Measurements from ENCODE around the gene TMEM207. TPM values are rescaled to one million over a fixed set of nuclear protein-coding genes. Genes with fewer than 3 reads are reported as not detected.

The TMEM207 gene
- total and polyA plus RNA-seq, 2 donors: not detected

GRCh38 chr3:190433626-190434025 is 16.1 kb downstream of the TMEM207 start:
- 89% methylated on average over 4 of the region's 4 CpGs for WGBS

GRCh38 chr3:190432216-190432615 is 17.5 kb downstream of the TMEM207 start:
- Histone ChIP-seq H3K36me3 (ENCODE audit: insufficient read depth) (no peaks in the 10 kb centered on the region), H3K4me1 (ENCODE audit: insufficient read depth) (no peaks in the 10 kb centered on the region), H3K4me3 (ENCODE audit: low read depth, low read length) (no peak overlapping the region), H3K27ac (ENCODE audit: low read depth) (no peak overlapping the region)
- DNase-seq (ENCODE audit: extremely low spot score): no peak

More at GRCh38 chr3:190433626-190434025, 16.1 kb downstream of the TMEM207 start:
- Histone ChIP-seq H3K4me3 (ENCODE audit: low read depth, low read length) (no peak overlapping the region), H3K36me3 (ENCODE audit: insufficient read depth) (no peaks in the 10 kb centered on the region), H3K4me1 (ENCODE audit: insufficient read depth) (no peaks in the 10 kb centered on the region), H3K27ac (ENCODE audit: low read depth) (no peak overlapping the region)
- no peak for DNase-seq (ENCODE audit: extremely low spot score)

DNA sequence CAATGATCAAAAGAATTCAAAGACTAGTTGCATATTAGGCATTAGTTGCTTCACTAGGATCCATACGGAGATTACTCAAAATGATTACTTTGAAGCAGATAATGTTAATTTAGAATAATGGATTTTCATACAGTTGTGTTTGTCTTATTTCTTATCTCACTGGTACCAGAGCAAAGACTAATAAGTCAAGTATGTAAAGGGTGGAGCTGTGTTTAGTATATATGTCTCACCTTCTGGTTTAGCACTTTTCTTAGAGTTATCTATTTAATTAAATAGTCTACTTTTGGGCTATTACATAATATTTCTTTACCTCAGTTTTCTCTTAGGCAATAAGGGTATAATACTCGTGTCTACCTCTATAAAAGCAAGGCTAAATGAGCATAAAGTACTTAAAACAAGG is 18.8 kb downstream of the TMEM207 start:
- WGBS: 60% methylated on average over 2 of the region's 2 CpGs
- no peak overlapping the region for H3K27ac ChIP-seq (ENCODE audit: low read depth)

GRCh38 chr3:190429681-190430080 is 20.0 kb downstream of the TMEM207 start:
- Histone ChIP-seq H3K4me1 (ENCODE audit: insufficient read depth) (no peaks in the 10 kb centered on the region), H3K4me3 (ENCODE audit: low read depth, low read length) (no peak overlapping the region), H3K36me3 (ENCODE audit: insufficient read depth) (no peaks in the 10 kb centered on the region), H3K27ac (ENCODE audit: low read depth) (no peak overlapping the region)
- no peak for DNase-seq (ENCODE audit: extremely low spot score)
- WGBS: 85% methylated on average over 2 of the region's 2 CpGs

More for the DNA sequence above, 18.8 kb downstream of the TMEM207 start:
- Histone ChIP-seq H3K4me1 (ENCODE audit: insufficient read depth) (no peaks in the 10 kb centered on the region), H3K36me3 (ENCODE audit: insufficient read depth) (no peaks in the 10 kb centered on the region), H3K4me3 (ENCODE audit: low read depth, low read length) (no peak overlapping the region)
- no peak for DNase-seq (ENCODE audit: extremely low spot score)

DNA sequence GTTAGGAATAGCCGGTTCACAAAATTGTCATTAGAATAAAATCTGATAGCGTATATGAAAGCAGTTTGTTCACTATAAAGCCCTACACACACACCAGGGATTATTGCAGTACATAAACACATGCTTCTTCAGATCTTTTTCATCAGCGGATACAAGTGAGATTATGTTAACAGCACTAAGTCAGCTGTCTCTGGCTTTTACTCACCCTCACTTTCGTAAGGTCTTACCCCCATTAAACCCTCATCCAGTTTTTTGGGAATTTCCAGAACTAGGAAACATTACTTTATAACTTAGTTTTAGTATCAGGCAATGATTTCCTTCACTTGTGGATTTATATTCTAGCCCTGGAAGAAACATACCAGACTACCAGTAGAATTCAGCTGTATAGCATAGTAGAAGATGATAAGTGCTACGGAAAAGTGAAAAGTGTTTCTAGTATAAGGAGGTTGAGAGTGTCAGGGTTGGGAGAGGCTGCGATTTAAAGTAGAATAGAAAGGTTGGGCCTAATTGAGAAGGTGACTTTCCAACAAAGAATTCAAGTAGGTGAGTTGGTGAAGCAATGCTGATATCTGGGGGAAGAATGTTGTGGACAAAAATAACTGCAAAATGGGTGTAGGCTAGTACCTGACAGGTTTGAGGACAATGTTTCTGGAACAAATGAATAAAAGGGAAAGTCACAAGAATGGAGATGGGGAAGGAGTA is 22.7 kb downstream of the TMEM207 start:
- no peak overlapping the region for H3K4me3 ChIP-seq (ENCODE audit: low read depth, low read length)
- no peak for DNase-seq (ENCODE audit: extremely low spot score)
- 45% methylated on average over 6 of the region's 6 CpGs for WGBS
- H3K27ac ChIP-seq (ENCODE audit: low read depth): no peak overlapping the region
- H3K36me3 ChIP-seq (ENCODE audit: insufficient read depth): no peaks in the 10 kb centered on the region
- no peaks in the 10 kb centered on the region for H3K4me1 ChIP-seq (ENCODE audit: insufficient read depth)

DNA sequence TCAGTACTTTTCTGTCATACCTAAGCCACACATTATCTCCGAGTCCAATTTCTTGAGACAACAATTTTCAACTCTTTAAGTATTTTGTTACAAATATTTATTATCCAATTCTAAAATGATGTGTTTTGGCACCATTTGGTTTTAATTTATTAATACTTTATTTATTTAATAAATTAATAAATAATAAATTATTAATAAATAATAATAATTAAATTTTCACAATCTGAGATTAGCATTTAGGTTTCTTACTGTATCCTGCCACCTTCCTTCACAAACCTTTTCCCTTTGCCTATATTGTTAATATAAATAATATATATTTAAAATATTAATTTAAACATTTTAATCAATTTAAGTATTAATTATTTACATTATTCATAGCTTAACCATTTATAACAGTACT is 23.9 kb downstream of the TMEM207 start:
- 92% methylated on average over 1 of the region's 1 CpG for WGBS
- no peaks in the 10 kb centered on the region for H3K4me1 ChIP-seq (ENCODE audit: insufficient read depth)
- no peaks in the 10 kb centered on the region for H3K36me3 ChIP-seq (ENCODE audit: insufficient read depth)
- no peak for DNase-seq (ENCODE audit: extremely low spot score)
- H3K27ac ChIP-seq (ENCODE audit: low read depth): no peak overlapping the region
- no peak overlapping the region for H3K4me3 ChIP-seq (ENCODE audit: low read depth, low read length)

DNA sequence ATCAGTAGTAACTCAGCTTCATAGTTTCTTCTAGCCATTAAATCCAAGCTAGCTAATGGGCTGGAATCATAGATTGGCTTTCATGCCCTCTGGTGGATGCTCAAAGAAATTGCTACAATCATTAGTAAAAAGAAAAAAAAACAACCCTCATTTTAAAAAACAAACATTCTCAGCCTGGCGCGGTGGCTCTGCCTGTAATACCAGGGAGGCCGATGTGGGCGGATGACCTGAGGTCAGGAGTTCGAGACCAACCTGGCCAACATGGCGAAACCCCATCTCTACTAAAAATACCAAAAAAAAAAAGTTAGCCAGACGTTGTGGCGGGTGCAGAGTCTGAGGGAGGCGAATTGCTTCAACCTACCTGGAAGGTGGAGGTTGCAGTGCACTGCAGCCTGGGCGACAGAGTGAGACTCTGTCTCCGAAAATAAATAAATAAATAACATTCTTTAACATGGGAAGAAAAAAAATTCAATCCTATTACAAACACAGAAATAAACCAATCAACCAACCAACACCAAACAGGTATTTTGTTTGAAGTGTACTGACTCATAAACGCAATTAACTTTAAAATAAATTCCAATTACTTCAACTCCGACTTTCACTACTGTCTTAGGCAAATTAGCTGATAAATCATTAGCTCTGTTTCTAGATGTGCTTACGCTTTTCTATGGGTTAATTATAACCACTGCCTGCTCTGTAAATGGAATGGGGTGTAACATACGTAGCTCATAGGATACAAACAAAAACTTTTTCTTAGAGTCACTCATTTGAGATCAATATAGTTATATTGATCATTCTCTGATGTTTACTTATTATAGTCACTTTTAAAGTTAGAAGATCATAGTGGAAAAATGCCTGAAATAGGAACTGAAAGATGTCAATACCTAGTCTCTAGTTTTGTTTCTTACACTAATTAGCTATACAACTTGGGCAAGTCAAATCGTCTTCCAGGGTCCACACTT is 24.9 kb downstream of the TMEM207 start:
- Histone ChIP-seq H3K36me3 (ENCODE audit: insufficient read depth) (no peaks in the 10 kb centered on the region), H3K4me3 (ENCODE audit: low read depth, low read length) (no peak overlapping the region), H3K27ac (ENCODE audit: low read depth) (no peak overlapping the region), H3K4me1 (ENCODE audit: insufficient read depth) (no peaks in the 10 kb centered on the region)
- DNase-seq (ENCODE audit: extremely low spot score): peak; percentile 17
- 32% methylated on average over 16 of the region's 16 CpGs for WGBS

DNA sequence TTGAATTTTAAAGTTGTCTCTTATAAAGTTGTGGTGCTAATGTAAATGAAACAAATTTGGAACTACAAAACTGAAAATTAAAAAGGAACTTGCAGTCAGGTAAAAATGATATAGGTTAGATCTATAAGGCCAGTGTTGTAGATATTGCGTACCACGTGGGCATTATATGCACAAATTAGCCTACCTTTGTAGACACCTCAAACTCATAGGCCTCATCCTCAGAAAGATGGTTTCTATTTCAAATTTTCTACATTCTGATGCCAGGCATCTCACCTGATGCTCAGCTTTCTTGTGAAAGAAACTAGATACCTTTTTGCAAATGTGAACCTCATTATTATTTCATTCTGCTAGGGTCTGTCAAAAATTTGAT is 25.6 kb downstream of the TMEM207 start:
- no peaks in the 10 kb centered on the region for H3K4me1 ChIP-seq (ENCODE audit: insufficient read depth)
- H3K36me3 ChIP-seq (ENCODE audit: insufficient read depth): no peaks in the 10 kb centered on the region
- H3K4me3 ChIP-seq (ENCODE audit: low read depth, low read length): no peak overlapping the region
- no peak for DNase-seq (ENCODE audit: extremely low spot score)
- H3K27ac ChIP-seq (ENCODE audit: low read depth): no peak overlapping the region
- 52% methylated on average over 2 of the region's 2 CpGs for WGBS

DNA sequence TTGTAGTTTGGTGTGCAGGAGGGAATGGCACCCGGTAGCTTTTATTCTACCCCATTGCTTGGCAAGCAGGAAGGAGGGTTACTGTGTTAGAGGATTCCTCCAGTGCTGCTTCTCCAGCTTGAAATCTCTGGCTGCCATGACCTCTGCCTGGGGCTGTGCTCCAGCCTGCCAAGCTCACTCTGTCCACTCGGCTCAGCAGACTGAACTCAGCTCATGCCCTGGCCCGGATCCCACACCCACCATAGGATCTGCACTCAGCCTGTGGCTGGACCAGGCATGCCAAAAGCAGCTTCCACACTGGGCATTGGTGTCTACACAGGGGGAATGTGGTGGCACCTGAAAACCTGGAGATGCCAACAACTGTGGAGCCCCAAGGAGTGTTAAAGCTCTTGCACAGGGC is 35.4 kb downstream of the TMEM207 start:
- H3K4me3 ChIP-seq (ENCODE audit: low read depth, low read length): no peak overlapping the region
- 75% methylated on average over 3 of the region's 3 CpGs for WGBS
- H3K27ac ChIP-seq (ENCODE audit: low read depth): no peak overlapping the region
- H3K4me1 ChIP-seq (ENCODE audit: insufficient read depth): no peaks in the 10 kb centered on the region
- H3K36me3 ChIP-seq (ENCODE audit: insufficient read depth): no peaks in the 10 kb centered on the region
- no peak for DNase-seq (ENCODE audit: extremely low spot score)

DNA sequence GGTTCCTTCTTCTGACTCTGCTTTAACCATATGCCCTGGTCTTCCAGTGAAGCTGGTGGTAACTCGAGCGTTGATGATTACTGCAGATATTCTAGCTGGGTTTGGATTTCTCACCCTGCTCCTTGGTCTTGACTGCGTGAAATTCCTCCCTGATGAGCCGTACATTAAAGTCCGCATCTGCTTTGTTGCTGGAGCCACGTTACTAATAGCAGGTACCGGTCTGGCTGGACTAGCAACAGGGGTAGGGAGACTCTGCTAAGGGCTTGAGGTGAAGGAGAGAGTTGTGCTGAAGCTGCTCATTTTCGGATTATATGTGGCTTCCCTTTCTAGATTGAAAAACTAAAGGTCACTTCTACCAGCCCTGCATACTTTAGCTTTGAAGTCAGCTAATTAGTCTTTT is 45.0 kb downstream of the TMEM207 start:
- DNase-seq (ENCODE audit: extremely low spot score): no peak
- no peak overlapping the region for H3K4me3 ChIP-seq (ENCODE audit: low read depth, low read length)
- H3K27ac ChIP-seq (ENCODE audit: low read depth): no peak overlapping the region
- H3K36me3 ChIP-seq (ENCODE audit: insufficient read depth): no peaks in the 10 kb centered on the region
- WGBS: 90% methylated on average over 8 of the region's 8 CpGs
- H3K4me1 ChIP-seq (ENCODE audit: insufficient read depth): no peaks in the 10 kb centered on the region

GRCh38 chr3:190401963-190402362 is 47.7 kb downstream of the TMEM207 start:
- H3K27ac ChIP-seq (ENCODE audit: low read depth): no peak overlapping the region
- H3K36me3 ChIP-seq (ENCODE audit: insufficient read depth): no peaks in the 10 kb centered on the region
- H3K4me3 ChIP-seq (ENCODE audit: low read depth, low read length): no peak overlapping the region
- whole genome bisulfite sequencing: 58% methylated on average over 4 of the region's 4 CpGs
- no peaks in the 10 kb centered on the region for H3K4me1 ChIP-seq (ENCODE audit: insufficient read depth)
- DNase-seq (ENCODE audit: extremely low spot score): no peak

- no peak overlapping the region for H3K27ac ChIP-seq (ENCODE audit: low read depth)
- DNase-seq (ENCODE audit: extremely low spot score): no peak
- WGBS: 97% methylated on average over 8 of the region's 8 CpGs
- no peak overlapping the region for H3K4me3 ChIP-seq (ENCODE audit: low read depth, low read length)
- no peaks in the 10 kb centered on the region for H3K4me1 ChIP-seq (ENCODE audit: insufficient read depth)
- H3K36me3 ChIP-seq (ENCODE audit: insufficient read depth): no peaks in the 10 kb centered on the region
These were observed 50.0 kb downstream of the TMEM207 start for GRCh38 chr3:190399677-190400076.

DNA sequence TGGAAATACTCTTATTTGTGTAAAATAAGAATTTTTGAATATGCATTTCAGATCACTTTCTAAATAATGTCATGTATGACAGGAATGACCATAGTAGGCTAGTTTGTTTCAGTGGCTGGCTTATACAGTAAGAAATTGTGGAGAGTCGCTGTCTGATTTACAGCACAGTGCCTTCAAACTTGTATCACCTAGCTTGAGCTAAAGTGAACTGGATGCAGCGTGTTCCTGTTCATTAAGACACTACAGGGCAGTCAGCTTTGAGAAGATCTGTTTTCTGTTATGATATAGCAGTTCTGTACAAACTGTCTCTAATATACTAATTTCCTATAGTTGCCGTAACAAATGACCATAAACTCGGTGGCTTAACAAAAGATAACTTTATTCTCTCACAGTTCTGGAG is 51.8 kb downstream of the TMEM207 start:
- Histone ChIP-seq H3K4me3 (ENCODE audit: low read depth, low read length) (no peak overlapping the region), H3K27ac (ENCODE audit: low read depth) (no peak overlapping the region), H3K36me3 (ENCODE audit: insufficient read depth) (no peaks in the 10 kb centered on the region), H3K4me1 (ENCODE audit: insufficient read depth) (no peaks in the 10 kb centered on the region)
- no peak for DNase-seq (ENCODE audit: extremely low spot score)
- WGBS: 68% methylated on average over 4 of the region's 4 CpGs

DNA sequence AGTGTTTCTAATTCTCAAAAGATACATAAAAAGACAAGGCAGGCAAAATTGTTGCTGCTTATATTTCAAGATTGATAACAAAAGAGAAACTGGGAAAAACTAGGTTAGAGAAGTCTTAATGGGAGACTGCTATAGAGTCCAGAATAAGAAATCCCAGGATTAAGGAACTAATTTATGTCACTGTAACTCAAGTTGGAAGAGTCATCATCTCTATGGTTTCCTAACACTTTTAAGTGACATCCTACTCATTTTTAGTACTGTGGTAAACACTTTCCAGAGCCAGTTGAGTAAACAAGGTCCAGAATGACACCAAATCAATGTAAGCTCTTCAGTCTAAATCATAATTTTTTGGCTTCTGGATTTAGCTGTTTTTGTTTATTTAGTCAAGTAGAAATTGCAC is 53.7 kb downstream of the TMEM207 start:
- Histone ChIP-seq H3K27ac (ENCODE audit: low read depth) (no peak overlapping the region), H3K4me3 (ENCODE audit: low read depth, low read length) (no peak overlapping the region), H3K4me1 (ENCODE audit: insufficient read depth) (no peaks in the 10 kb centered on the region), H3K36me3 (ENCODE audit: insufficient read depth) (no peaks in the 10 kb centered on the region)
- DNase-seq (ENCODE audit: extremely low spot score): no peak
